Activated CD4-positive, CD25-positive, alpha-beta regulatory T cell treated with anti-CD3 and anti-CD28 coated beads, Interleukin-2, amount 50 U/mL, for 24 hours (primary cell): ENCODE results near the gene SEM1.
"Not testable (repeated sequence)": the region's sequence is repeated elsewhere in the genome, so short reads cannot be mapped to it uniquely, and the experiment has no call there.

Source experiments
- ATAC-seq, 2 donors: fragments of 150-1000 bp; cut with Tn5 transposase; one replicate each; pipeline ENCODE4 v1.10.0; 2021; ENCODE audit warnings: mild to moderate bottlenecking in 1 of 2, moderate library complexity in 1 of 2

The SEM1 gene

DNA sequence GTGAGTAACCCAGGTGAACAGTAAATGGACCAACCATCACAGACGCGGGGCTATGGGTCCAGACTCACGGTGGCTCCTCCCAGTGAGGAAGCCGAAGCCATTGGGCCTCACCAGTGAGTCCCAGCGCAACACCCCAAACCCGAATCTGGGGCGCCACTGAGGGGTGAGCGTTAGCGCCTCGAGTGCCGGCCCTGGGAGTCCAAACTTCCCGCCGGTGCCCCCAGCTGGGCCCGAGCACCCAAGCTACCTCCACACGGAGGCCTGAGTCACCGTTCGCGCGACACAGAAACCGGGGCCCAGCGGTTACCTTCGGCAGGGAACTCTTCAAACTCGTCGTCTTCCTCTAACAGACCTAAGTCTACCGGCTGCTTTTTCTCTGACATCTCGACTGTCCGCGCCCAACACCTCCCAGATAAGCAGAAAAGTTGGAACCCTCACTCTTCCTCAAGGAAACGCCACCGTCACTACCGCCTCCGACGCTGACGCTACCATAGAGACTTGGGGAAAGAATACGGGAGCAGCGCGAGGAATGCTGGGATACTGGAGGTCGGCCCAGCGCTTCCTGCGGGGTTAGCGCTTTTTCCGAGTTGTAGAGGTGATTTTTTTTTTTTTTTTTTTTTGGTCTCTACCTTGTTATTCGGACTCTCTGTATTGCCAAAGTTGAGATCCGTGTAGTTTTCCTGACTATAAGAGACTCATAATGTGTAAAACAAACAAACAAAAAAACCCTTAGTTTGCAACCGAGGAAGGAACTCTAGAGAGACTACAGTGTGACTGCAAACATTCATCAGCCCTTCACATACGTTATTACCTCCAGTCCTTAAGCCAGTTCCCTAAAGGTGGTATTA is at the start of gene SEM1:
Gene SEM1, minus strand, starts transcription at position 466 of the 848 bp plus-strand sequence. Its CDS starts 83 bp downstream, at position 383.
- ATAC-seq, result peak; percentile 84 to 86

- ATAC-seq, result not testable (repeated sequence)
Observed at GRCh38 chr7:96757880-96758279, 48.2 kb upstream of the SEM1 start.

DNA sequence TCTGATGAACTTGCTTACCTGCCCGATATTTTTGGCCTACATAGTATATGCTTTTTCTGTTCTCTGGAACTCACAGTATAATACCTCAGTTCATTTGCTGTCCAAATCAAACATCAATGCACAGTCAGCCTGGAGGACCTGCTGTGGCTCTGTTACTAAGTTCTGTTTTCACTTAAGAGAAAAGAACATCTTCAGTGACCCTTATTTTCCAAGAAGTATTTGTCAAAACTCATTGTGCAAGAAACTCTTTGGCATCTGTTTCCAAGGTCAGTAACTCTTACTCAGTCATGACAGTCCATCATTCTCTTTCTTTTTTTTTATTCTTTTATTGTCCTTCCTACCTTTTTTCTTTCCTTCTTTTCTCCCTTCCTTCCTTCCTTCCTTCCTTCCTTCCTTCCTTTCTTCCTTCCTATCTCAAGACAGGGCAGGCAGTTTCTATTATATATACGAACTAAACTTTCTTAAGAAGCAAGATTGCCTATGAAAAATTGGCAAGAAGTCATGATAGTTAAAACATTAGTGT is 37.8 kb upstream of the SEM1 start:
- no peak for ATAC-seq

DNA sequence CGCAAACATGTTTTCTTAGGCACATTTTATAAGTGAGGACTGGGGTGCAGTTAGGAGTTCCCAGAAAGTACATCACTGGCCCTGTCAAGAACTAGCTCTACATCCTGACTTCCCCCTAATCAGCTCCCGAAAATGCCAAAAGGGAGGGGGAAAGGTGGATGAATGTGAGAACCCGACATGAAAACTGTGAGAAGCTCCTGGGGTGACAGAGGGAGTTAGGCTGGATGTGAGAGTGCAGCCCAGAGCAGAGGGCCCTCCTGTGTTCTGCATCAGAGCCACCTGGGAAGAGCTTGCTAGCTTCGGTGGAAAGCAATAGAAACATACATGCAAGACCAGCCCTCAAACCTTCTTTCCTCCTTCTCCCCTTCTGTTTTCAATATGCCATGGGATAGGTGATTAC is 30.5 kb upstream of the SEM1 start:
- no peak for ATAC-seq

DNA sequence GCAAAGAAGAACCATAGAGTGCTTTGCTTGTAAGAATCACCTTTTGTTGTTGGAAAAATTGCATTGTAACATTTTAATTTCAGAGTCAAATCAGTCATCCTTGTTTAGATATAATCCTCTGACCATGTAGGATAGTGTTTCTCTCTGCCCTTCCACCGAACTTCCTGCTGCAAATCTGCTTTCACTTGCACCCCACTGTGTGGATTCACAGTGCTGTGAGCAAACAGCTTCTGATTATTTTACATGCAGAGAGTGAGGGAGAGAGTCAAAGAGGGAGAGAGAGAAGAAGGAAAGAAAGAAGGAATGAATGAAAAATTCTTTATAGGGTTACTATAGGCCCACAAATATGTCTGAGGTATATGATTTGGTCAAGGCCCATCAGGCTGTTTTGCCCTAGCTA is 30.0 kb upstream of the SEM1 start:
- ATAC-seq, result no peak

- ATAC-seq, result no peak
Observed at GRCh38 chr7:96739167-96739566, 29.5 kb upstream of the SEM1 start.

DNA sequence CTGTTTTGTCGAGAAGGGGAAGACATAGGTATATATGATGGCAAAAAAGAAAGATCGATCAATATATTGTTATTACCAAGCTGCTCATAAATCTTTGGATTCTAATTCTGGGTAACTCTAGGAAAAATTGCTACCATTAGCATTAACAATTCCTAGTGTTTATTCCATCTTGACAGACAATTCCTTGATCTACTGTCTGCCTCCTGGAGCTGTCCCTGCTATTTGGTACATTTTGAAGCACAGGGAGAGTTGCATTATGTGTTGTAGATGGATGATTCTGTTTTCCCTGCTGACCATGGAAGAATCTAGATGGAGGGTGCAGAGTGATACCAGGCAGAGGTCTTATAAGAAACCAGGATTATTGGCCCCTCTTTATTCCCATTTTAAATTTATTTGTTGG is 29.1 kb upstream of the SEM1 start:
- no peak for ATAC-seq

DNA sequence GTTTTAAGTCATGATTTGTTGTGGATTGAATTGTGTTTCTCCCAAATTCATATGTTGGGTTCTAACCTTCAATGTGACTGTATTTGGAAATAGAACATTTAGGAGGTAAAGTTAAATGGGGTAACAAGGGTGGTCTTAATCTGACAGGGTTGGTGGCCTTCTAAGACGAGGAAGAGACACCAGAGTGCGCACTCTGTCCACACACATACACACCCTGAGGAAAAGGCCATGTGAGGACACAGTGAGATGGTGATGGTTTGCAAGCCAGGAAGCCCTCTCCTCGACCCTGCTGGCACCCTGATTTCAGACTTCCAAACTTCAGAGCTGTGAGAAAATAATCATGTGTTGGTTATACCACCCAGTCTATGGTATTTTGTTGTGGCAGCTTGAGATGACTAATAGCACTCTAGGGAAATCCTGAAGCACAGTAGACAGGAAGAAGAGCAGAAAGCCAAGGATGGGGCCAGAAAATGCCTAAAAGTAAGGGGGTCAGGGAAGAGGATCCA is 28.0 kb upstream of the SEM1 start:
- ATAC-seq, result no peak

DNA sequence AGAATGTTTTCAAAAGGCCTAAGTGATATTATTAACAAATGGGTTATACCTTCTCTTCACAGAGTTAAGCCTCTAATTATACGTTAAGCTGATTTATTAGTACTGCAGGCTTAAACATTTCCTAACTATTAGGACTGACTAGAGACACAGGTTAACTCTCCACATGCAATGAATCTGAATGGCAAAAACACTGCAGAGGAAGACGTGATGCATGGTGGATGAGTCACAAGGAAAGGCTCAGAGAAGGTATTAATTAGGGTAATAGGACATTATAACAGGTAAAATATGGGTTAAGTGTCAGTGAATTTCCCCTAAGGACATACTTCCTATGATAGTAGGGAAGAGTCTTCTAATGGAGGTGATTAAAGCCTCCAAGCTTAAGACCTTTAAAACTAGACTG is 24.7 kb upstream of the SEM1 start:
- no peak for ATAC-seq

DNA sequence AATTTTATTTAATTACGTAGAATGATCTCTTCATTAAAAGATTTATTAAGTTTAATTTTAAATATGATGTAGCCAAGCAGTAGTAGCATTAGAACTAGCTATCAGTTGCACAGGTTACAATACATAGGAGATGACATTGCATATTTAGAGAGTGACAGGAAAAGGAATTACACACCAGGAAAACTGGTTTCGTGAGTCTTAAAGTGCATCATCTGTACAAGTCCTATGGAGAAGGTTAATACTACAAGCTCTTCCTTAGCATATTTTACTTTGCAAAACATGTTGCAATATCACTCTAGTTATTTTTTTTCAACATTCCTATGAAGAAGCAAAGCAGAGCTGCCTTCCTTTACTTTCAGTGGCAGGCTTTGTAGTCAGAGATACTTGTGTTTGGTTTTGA is 20.2 kb upstream of the SEM1 start:
- ATAC-seq, result no peak

- no peak for ATAC-seq
Observed at GRCh38 chr7:96728139-96728538, 18.5 kb upstream of the SEM1 start.

- ATAC-seq, result no peak
Observed at GRCh38 chr7:96727534-96728088, 18.0 kb upstream of the SEM1 start.

DNA sequence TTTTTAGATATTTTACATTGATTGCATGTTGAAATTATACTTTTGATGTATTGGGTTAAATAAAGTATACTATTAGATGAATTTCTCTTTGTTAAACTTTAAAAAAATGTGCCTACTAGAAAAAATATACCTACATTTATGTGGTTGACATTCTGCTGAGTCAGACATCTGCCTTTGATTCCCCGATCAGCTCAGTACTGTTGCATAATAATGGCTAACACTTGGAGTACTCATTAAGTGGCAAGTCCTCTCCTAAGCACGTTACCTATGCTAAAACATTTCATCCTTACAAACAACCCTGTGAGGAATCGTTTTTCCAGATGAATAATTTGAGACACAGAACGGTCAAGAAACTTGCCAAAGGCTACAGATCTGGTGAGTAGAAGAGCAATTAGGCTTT is 14.0 kb upstream of the SEM1 start:
- no peak for ATAC-seq

GRCh38 chr7:96722928-96723327 is 13.3 kb upstream of the SEM1 start:
- not testable (repeated sequence) for ATAC-seq

DNA sequence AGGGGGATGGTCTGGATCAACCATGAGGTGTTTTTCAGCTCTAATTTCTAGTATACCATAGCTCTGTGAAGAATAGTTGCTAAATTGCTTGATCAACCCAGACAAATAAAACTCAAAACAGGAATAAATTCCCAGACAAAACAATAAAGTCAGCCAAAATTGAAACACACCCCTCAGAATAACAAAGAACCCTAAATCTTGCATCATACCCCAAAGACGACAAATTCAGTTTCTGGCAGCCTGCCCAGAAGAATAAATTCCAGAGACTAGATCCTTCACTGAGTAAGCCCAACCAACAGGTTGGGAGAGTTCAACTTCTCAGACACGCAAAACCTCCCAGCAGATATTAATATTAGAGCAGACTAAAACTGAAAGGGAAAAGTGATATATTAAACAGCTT is 11.2 kb upstream of the SEM1 start:
- ATAC-seq, result no peak

DNA sequence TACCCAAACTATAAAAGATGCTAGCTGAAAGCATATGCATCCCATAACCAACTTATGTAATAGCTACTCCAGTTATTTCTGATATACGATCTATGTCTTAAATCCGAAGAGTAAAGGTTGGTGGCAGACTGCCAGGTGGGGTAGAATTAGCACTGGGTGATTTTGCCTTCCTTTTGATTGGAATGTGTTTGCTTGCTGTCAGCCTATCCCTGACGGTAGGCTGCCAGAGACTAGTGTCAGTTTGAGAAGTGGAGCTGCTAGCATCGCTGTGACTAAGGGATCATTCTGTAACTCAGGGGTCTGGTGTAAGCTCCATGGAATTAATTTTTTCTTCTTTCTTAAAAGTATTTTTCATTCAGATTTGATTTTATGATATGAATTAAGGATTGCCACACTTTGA is 9.5 kb upstream of the SEM1 start:
- no peak for ATAC-seq

DNA sequence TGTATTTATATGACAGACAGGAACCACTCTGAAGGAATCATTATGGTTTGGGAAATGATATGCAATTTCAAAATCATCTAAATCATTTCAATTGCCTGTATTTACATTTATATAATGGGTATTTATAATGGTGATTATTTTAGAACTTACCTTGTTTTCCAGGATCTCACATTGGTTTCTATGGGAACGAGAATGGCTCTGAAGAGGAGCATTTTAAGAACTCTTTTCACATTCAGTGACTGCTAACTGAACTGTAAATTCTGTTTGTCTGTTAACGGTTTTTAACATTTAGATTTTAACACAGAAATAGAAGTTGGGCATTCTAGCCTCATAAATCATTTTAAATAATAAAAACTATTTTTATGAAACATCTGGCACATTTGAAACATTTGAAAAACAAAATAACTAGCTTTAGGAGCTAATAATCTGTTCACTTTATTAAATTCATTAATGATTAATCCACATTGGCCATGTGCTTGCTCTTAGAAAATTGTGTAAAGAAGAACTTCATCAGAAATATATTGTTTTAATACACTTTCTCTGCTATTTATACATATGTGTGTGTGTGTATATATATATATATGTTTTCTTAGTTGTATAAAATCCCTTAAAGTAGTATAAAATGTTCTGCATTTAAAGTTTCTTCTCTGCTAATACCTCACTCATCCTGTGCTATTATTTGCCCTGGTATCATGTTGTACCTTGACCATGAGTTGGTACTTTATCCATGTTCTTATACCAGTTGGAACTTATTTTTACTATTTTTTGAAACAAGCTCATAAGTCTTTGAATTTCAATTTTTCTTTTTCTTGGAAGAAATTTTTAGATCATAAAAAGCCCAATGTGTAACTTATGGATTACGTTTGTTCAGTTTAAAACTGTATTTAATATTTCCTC is 8.7 kb upstream of the SEM1 start:
- no peak for ATAC-seq

GRCh38 chr7:96713037-96713436 is 3.4 kb upstream of the SEM1 start:
- ATAC-seq, result no peak

DNA sequence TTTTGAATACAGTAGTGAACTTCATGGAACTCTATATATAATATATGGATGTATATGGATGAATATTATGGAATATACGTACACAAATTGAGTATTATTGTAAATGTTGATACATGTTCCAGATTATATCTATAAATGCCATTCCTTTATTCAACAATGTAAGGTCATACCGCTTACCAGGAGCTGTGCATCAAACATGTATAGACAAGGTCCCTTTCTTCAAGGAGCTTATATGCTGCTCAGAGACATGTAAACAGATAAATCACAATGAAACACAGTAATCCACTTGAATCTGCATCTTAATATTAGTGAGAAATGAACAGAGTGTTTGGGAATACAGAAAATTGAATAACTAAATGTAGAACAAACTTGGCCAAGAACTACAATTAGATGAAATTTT is 898 bp upstream of the SEM1 start:
- no peak for ATAC-seq

DNA sequence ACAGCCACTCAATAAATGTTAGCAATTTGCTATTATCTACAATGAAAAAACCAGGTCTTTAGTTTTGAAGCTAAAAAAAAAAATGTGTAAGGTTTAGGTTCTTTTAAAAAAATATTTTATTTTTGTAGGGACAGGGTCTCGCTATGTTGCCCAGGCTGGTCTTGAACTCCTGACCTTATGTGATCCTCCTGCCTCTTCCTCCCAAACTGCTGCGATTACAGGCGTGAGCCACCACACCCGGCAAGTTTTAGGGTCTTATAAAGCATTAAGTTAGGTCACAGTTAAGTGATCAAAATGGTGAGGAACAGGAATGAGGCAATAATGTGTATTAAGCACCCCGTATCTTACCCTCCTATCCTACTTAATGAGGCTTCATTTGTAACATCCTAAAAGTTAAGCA is 774 bp downstream of the SEM1 start:
- no peak for ATAC-seq

DNA sequence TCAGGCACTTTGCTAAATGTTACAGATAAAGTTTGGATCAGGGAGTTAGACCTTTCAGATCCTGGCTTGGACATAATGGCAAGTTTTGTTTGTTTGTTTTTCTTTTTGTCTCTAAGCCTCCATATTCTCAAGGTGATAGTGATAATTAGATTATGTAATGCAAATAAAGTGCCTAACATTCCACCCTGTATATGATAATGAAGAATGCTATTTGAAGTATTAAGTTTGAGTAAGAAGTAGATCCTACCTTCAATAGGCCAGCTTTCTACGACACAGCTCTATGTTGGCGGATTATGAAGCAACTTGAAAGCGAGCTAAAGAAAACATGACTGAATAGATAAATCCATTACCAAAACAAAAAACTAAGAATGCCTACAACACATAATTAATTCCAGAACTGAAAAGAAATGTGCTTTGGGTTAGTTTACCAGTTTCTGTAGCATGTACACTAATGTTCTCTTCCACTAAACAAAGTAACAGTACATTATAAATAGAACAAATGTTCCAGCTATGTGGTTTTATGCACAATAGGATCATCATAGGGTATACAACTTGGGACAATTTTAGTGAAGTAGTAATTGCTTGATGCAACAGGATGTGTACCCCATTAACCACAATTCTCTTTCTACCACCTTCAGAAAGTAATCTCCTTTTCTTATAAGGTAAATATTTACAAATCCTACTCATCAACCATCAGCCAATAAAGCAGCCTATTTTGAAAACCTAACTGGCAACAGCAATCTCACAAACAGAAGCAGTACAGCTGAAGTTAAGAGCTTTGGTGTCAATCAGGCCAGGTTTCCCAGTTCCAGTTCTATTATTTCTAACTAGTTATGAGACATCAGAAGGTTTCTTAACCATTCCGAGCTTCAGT is 1.5 kb downstream of the SEM1 start:
- no peak for ATAC-seq

DNA sequence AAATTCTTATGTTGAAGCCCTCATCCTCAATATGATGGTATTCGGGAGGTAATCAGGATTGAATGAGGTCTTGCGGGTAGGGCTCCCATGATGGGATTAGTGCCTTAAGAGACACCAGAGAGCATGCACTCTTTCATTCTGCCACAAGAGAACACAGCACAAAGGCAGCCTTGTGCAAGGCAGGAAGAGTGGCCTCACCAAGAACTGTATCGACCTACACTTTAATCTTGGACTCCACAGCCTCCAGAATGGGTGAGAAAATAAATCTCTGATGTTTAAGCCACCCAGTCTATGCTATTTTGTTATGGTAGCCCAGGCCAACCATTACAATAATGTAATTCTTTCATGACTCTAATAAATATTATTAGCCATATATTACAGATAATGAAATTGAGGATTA is 8.4 kb downstream of the SEM1 start:
- ATAC-seq, result no peak
